GM19043 (cell line): ENCODE measurements around the gene APPL1.
"Not testable (repeated sequence)": the region's sequence is repeated elsewhere in the genome, so short reads cannot be mapped to it uniquely, and the experiment has no call there.

Experiments used
- ATAC-seq: cut with Tn5 transposase; IDR thresholded peaks from one replicate; pipeline ENCODE4 v1.9.1; 2021; ENCODE audit warnings: low read depth; ENCODE audit not compliant: unreplicated experiment

The APPL1 gene

GRCh38 chr3:57268416-57268815 is 40.9 kb downstream of the APPL1 start:
- no peak for ATAC-seq

GRCh38 chr3:57274845-57275244 is 47.3 kb downstream of the APPL1 start:
- no peak for ATAC-seq

GRCh38 chr3:57275393-57275792 is 47.9 kb downstream of the APPL1 start:
- no peak for ATAC-seq

- no peak for ATAC-seq
Observed at GRCh38 chr3:57278237-57278636, 50.7 kb downstream of the APPL1 start.

GRCh38 chr3:57279685-57280084 is 52.2 kb downstream of the APPL1 start:
- ATAC-seq, result no peak

- ATAC-seq, result no peak
Observed at GRCh38 chr3:57281715-57282114, 54.2 kb downstream of the APPL1 start.

- no peak for ATAC-seq
Observed at GRCh38 chr3:57283334-57283733, 55.8 kb downstream of the APPL1 start.

- no peak for ATAC-seq
Observed at GRCh38 chr3:57287205-57287604, 59.7 kb downstream of the APPL1 start.

- ATAC-seq, result no peak
Observed at GRCh38 chr3:57288403-57288802, 60.9 kb downstream of the APPL1 start.

- ATAC-seq, result no peak
Observed at GRCh38 chr3:57292159-57292896, 64.8 kb downstream of the APPL1 start, which contains the start of gene ASB14. Gene ASB14, minus strand, starts transcription at chr3:57292685. Its CDS starts 652 bp downstream, at chr3:57292033.

GRCh38 chr3:57292897-57293526 is 65.5 kb downstream of the APPL1 start:
- no peak for ATAC-seq

GRCh38 chr3:57298041-57298440 is 70.5 kb downstream of the APPL1 start:
- ATAC-seq, result no peak

GRCh38 chr3:57303520-57303919 is 76.0 kb downstream of the APPL1 start:
- not testable (repeated sequence) for ATAC-seq

- no peak for ATAC-seq
Observed at GRCh38 chr3:57309769-57310360, 82.3 kb downstream of the APPL1 start.

- no peak for ATAC-seq
Observed at GRCh38 chr3:57314204-57314603, 86.7 kb downstream of the APPL1 start.
